ENCODE measurements around the gene SLC44A1. TPM values are rescaled to one million over a fixed set of nuclear protein-coding genes. Genes with fewer than 3 reads are reported as not detected.

SLC44A1 gene
- total RNA-seq, 1 donor from 2014 or later = 9.6 TPM

DNA sequence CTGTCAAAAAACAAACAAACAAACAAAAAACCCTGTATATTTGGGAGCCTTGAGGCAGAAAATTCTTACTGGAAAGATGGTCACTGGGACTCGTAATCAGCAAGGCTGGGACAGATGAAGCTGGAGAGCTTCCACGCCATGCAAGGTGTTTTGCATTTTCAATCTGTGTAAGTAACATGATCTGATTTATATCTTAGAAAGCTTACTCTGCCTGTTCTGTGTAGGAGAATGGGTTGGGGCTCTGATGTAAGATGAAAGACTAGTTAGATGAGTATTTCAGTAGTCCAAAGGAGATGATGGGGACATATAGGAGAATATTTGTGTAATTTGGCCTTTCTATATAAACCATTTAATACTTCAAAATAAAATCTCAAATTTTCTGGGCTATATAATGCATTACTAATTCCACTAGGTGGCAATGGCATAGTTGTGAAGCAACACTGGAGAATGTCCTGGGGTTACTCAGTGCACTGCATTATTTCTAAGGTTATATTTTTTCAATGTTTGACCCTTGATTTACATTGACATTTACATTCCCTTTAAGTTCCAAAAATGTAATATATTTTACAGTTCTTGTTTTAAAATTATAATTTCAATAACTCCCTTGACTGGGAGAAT lies 181.5 kb downstream of the SLC44A1 start:
- Mint-ChIP-seq H3K27ac (ENCODE audit: unreplicated experiment) (no peak overlapping the region), H3K9me3 (ENCODE audit: unreplicated experiment) (no peaks in the 10 kb centered on the region), H3K27me3 (ENCODE audit: unreplicated experiment) (no peaks in the 10 kb centered on the region), H3K4me1 (ENCODE audit: low read depth, unreplicated experiment) (no peaks in the 10 kb centered on the region), H3K4me3 (ENCODE audit: unreplicated experiment) (no peak overlapping the region), H3K36me3 (ENCODE audit: unreplicated experiment) (no peaks in the 10 kb centered on the region)
- TF ChIP-seq, protein P1, sequence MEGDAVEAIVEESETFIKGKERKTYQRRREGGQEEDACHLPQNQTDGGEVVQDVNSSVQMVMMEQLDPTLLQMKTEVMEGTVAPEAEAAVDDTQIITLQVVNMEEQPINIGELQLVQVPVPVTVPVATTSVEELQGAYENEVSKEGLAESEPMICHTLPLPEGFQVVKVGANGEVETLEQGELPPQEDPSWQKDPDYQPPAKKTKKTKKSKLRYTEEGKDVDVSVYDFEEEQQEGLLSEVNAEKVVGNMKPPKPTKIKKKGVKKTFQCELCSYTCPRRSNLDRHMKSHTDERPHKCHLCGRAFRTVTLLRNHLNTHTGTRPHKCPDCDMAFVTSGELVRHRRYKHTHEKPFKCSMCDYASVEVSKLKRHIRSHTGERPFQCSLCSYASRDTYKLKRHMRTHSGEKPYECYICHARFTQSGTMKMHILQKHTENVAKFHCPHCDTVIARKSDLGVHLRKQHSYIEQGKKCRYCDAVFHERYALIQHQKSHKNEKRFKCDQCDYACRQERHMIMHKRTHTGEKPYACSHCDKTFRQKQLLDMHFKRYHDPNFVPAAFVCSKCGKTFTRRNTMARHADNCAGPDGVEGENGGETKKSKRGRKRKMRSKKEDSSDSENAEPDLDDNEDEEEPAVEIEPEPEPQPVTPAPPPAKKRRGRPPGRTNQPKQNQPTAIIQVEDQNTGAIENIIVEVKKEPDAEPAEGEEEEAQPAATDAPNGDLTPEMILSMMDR (IDR thresholded peaks at IDR 0.05; ENCODE audit: partially characterized antibody, unreplicated experiment) = peak; percentile 35
- DNase-seq = no peak

GRCh38 chr9:105426657-105427056 lies 182.2 kb downstream of the SLC44A1 start:
- H3K36me3 Mint-ChIP-seq (ENCODE audit: unreplicated experiment) = no peaks in the 10 kb centered on the region
- H3K4me1 Mint-ChIP-seq (ENCODE audit: low read depth, unreplicated experiment) = no peaks in the 10 kb centered on the region
- no peaks in the 10 kb centered on the region for H3K9me3 Mint-ChIP-seq (ENCODE audit: unreplicated experiment)
- no peak overlapping the region for H3K4me3 Mint-ChIP-seq (ENCODE audit: unreplicated experiment)
- TF ChIP-seq, protein P1 (IDR thresholded peaks at IDR 0.05; ENCODE audit: partially characterized antibody, unreplicated experiment) = no peak
- no peak for DNase-seq
- H3K27me3 Mint-ChIP-seq (ENCODE audit: unreplicated experiment) = no peaks in the 10 kb centered on the region
- H3K27ac Mint-ChIP-seq (ENCODE audit: unreplicated experiment) = no peak overlapping the region

DNA sequence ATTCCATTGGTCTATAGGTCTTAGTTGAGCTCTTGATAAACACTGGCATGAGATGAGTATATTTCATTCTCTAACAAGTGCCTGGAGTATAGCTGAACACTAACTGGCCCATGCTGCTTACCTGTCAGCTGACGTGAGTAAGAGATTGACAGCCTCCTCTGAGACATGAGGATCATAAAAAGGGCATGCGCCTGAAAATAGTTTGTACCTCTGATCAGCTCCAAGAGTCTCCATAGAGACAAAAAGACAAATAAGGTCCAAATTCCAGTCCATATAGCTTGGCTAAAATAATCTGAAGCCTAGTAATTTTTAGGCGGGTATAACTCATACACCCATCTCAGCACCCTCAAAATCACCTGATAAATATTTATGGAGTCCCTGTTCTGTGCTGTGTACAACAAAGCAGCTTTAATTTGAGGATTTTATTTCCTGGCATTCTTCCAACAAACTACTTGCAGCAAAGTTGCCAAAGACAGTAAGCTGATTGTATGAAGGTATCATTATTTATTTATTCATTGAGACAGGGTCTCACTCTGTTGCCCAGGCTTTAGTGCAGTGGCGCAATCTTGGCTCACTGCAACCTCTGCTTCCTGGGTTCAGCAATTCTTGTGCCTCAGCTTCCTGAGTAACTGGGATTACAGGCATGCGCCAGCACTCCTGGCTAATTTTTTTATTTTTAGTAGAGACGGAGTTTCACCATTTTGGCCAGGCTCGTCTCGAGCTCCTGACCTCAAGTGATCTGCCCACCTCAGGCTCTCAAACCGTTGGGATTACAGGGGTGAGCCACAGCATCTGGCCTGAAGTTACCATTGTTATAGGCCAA lies 187.2 kb downstream of the SLC44A1 start:
- no peak for DNase-seq
- TF ChIP-seq, protein P1 (IDR thresholded peaks at IDR 0.05; ENCODE audit: partially characterized antibody, unreplicated experiment) = no peak
- no peaks in the 10 kb centered on the region for H3K27me3 Mint-ChIP-seq (ENCODE audit: unreplicated experiment)
- H3K27ac Mint-ChIP-seq (ENCODE audit: unreplicated experiment) = no peak overlapping the region
- H3K4me1 Mint-ChIP-seq (ENCODE audit: low read depth, unreplicated experiment) = peaks cover 5% of the 10 kb centered on the region
- H3K36me3 Mint-ChIP-seq (ENCODE audit: unreplicated experiment) = peaks cover 6% of the 10 kb centered on the region
- H3K9me3 Mint-ChIP-seq (ENCODE audit: unreplicated experiment) = no peaks in the 10 kb centered on the region
- H3K4me3 Mint-ChIP-seq (ENCODE audit: unreplicated experiment) = no peak overlapping the region

DNA sequence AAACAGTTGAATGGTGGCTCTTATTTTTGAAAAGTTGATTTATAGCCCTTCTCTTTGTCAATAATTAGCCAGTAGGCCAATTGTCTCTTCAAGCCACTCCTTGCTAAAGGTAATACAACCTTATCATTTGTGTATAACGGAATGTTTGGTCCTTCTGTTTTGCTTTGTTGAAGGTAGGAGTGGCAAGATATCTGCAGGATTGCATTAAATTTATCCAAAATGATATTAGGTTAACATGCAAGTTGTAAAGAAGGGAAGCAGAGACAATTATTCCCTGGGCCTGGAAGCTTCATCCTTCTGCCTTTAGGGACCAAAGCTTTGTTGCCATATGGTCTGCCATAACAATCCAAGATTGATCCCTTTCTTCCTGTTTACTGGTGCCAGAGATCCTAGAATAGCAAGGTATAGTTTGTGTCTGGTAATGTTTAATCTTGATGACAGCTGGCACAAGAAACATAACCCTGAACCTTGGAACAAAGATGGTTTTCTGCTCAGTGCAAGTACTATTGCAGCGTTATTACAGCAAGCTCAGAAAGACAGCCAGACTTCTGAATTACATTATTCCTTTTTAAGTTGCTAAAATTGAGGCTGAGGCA lies 187.9 kb downstream of the SLC44A1 start:
- Mint-ChIP-seq H3K4me1 (ENCODE audit: low read depth, unreplicated experiment) (peaks cover 5% of the 10 kb centered on the region), H3K27ac (ENCODE audit: unreplicated experiment) (no peak overlapping the region), H3K36me3 (ENCODE audit: unreplicated experiment) (peaks cover 6% of the 10 kb centered on the region), H3K9me3 (ENCODE audit: unreplicated experiment) (no peaks in the 10 kb centered on the region), H3K4me3 (ENCODE audit: unreplicated experiment) (no peak overlapping the region), H3K27me3 (ENCODE audit: unreplicated experiment) (no peaks in the 10 kb centered on the region)
- DNase-seq = no peak
- TF ChIP-seq, protein P1 (IDR thresholded peaks at IDR 0.05; ENCODE audit: partially characterized antibody, unreplicated experiment) = no peak

DNA sequence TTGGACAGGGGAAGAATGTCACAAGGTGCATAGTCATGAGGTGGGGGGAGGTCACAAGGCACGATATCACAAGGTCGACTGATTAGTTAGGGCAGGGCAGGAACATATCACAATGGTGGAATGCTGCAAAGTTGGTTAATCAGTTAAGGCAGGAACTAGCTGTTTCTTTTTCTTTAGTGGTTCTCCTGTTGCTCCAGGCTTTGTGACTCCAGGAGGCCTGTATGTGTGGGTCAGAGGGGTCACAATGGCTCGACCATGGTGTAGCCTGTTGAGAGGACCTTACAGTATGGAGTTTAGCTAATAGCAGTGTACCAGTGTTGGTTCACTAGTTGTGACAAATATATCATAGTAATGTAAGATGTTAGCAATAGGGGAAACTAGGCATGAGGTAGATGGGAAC lies 191.0 kb downstream of the SLC44A1 start:
- H3K36me3 Mint-ChIP-seq (ENCODE audit: unreplicated experiment) = peaks cover 6% of the 10 kb centered on the region
- H3K9me3 Mint-ChIP-seq (ENCODE audit: unreplicated experiment) = peaks cover 2% of the 10 kb centered on the region
- H3K4me1 Mint-ChIP-seq (ENCODE audit: low read depth, unreplicated experiment) = peaks cover 18% of the 10 kb centered on the region
- H3K27me3 Mint-ChIP-seq (ENCODE audit: unreplicated experiment) = no peaks in the 10 kb centered on the region
- TF ChIP-seq, protein P1 (IDR thresholded peaks at IDR 0.05; ENCODE audit: partially characterized antibody, unreplicated experiment) = no peak
- no peak for DNase-seq
- H3K27ac Mint-ChIP-seq (ENCODE audit: unreplicated experiment) = no peak overlapping the region
- H3K4me3 Mint-ChIP-seq (ENCODE audit: unreplicated experiment) = no peak overlapping the region

Measured in glutamatergic neuron (in vitro differentiated cells).